IMR-90 (cell line): ENCODE results near the gene CSDE1. TPM values are rescaled to one million over a fixed set of nuclear protein-coding genes. Genes with fewer than 3 reads are reported as not detected.

Source experiments
- ATAC-seq: fragments of 200-7000 bp; cut with Tn5 transposase; 2 replicates; pipeline ENCODE4 v1.9.1; 2020; ENCODE audit warnings: low read depth, mild to moderate bottlenecking, moderate library complexity
- BruUV-seq: library from RNA; stranded (reverse); fragments of 400-500 nt; replicated peaks from 2 replicates; lab custom pipeline; 2021; lab: Mats Ljungman, UMichigan
- CTCF ChIA-PET: fragments of 300-600 bp; formaldehyde crosslinking; extraction: SDS; loops from one replicate; lab custom pipeline; 2021; ENCODE audit warnings: antibody characterized with exemption; lab: Yijun Ruan, JAX
- POLR2A ChIA-PET: fragments of 300-600 bp; sonication (Branson Sonifier 250); formaldehyde crosslinking; loops from one replicate; lab custom pipeline; 2022; ENCODE audit warnings: antibody characterized with exemption; ENCODE audit not compliant: unreplicated experiment; lab: Charles Lee
- DNase-seq: peaks from one replicate; pipeline ENCODE4 v3.0.0; 2013
- H2AFZ ChIP-seq: replicated peaks from 2 replicates; pipeline ENCODE3; 2013; ENCODE audit warnings: low read length, mild to moderate bottlenecking; ENCODE audit not compliant: poor library complexity
- H2AK5ac ChIP-seq: 2 replicates; pipeline ENCODE4 v1.6.1; 2013; ENCODE audit warnings: low read depth, low read length, inconsistent platforms
- H2AK9ac ChIP-seq: replicated peaks from 2 replicates; pipeline ENCODE3; 2013; ENCODE audit warnings: mild to moderate bottlenecking, low read depth, low read length, moderate library complexity; ENCODE audit not compliant: poor library complexity
- H2BK120ac ChIP-seq: 2 replicates; pipeline ENCODE4 v1.6.1; 2013; ENCODE audit warnings: low read depth, low read length, inconsistent platforms
- H2BK15ac ChIP-seq: 3 replicates; pipeline ENCODE4 v1.6.1; 2013; ENCODE audit warnings: low read depth, low read length, inconsistent platforms
- H2BK20ac ChIP-seq: 2 replicates; pipeline ENCODE4 v1.6.1; 2013; ENCODE audit warnings: low read depth, mild to moderate bottlenecking, inconsistent platforms, low read length, moderate library complexity
- H2BK5ac ChIP-seq: 2 replicates; pipeline ENCODE4 v1.6.1; 2013; ENCODE audit warnings: mild to moderate bottlenecking, low read depth, low read length, inconsistent platforms; ENCODE audit not compliant: poor library complexity, severe bottlenecking
- H3K14ac ChIP-seq: replicated peaks from 2 replicates; pipeline ENCODE4 v1.6.1; 2013; ENCODE audit warnings: low read depth, low read length, inconsistent platforms
- H3K18ac ChIP-seq: 2 replicates; pipeline ENCODE4 v1.6.1; 2013; ENCODE audit warnings: low read depth, low read length, control low read depth
- H3K23ac ChIP-seq: 2 replicates; pipeline ENCODE4 v1.6.1; 2013; ENCODE audit warnings: low read depth, low read length, inconsistent platforms
- H3K27ac ChIP-seq: 2 replicates; pipeline ENCODE4 v1.5.1; 2013; ENCODE audit warnings: mild to moderate bottlenecking, control low read depth, low read length; ENCODE audit not compliant: insufficient read depth
- H3K27me3 ChIP-seq: 2 replicates; pipeline ENCODE4 v1.6.1; 2013; ENCODE audit warnings: low read length; ENCODE audit not compliant: control insufficient read depth, insufficient read depth
- H3K36me3 ChIP-seq: 2 replicates; pipeline ENCODE4 v1.6.1; 2013; ENCODE audit warnings: low read length, mixed read lengths; ENCODE audit not compliant: control insufficient read depth, insufficient read depth
- H3K4ac ChIP-seq: 2 replicates; pipeline ENCODE4 v1.6.1; 2013; ENCODE audit warnings: low read depth, low read length, inconsistent platforms
- H3K4me1 ChIP-seq: 2 replicates; pipeline ENCODE4 v1.6.1; 2013; ENCODE audit warnings: low read length, mixed read lengths; ENCODE audit not compliant: control insufficient read depth, insufficient read depth
- H3K4me2 ChIP-seq: 2 replicates; pipeline ENCODE4 v1.6.1; 2013; ENCODE audit warnings: low read depth, mild to moderate bottlenecking, control low read depth, low read length, moderate library complexity
- H3K4me3 ChIP-seq: 2 replicates; pipeline ENCODE4 v1.5.1; 2013; ENCODE audit warnings: low read depth, mild to moderate bottlenecking, control low read depth, low read length, moderate library complexity; ENCODE audit not compliant: insufficient read depth
- H3K56ac ChIP-seq: 2 replicates; pipeline ENCODE4 v1.6.1; 2013; ENCODE audit warnings: low read length, inconsistent platforms; ENCODE audit not compliant: insufficient read depth; ENCODE audit errors: extremely low read depth
- H3K79me1 ChIP-seq, 2 experiments: 2 replicates each; pipeline ENCODE4 v1.6.1; 2013; ENCODE audit warnings: low read length in 2 of 2, inconsistent platforms in 1 of 2, low read depth in 1 of 2
- H3K9ac ChIP-seq: 2 replicates; pipeline ENCODE4 v1.6.1; 2013; ENCODE audit warnings: low read depth, low read length, control low read depth
- H3K9me1 ChIP-seq: 2 replicates; pipeline ENCODE4 v1.6.1; 2013; ENCODE audit warnings: low read length, inconsistent platforms; ENCODE audit not compliant: insufficient read depth
- H3K9me3 ChIP-seq: 2 replicates; pipeline ENCODE4 v1.6.1; 2013; ENCODE audit warnings: low read length; ENCODE audit not compliant: control insufficient read depth, insufficient read depth
- H4K20me1 ChIP-seq: 2 replicates; pipeline ENCODE4 v1.6.1; 2013; ENCODE audit warnings: low read length, inconsistent platforms; ENCODE audit not compliant: insufficient read depth
- H4K5ac ChIP-seq: 2 replicates; pipeline ENCODE4 v1.6.1; 2013; ENCODE audit warnings: mild to moderate bottlenecking, low read depth, low read length, control low read depth
- H4K8ac ChIP-seq, 2 experiments: 2 replicates each; pipeline ENCODE4 v1.6.1; 2013; ENCODE audit warnings: low read depth in 2 of 2, low read length in 2 of 2, control low read depth in 1 of 2, inconsistent platforms in 1 of 2
- H4K91ac ChIP-seq: 2 replicates; pipeline ENCODE4 v1.6.1; 2013; ENCODE audit warnings: low read depth, low read length, inconsistent platforms; ENCODE audit not compliant: insufficient read depth
- CHD1 ChIP-seq: IDR thresholded peaks from 2 replicates; pipeline ENCODE4 v1.6.1; 2012; ENCODE audit warnings: low read depth, low read length, improper control_type of control experiment
- ELK1 ChIP-seq: fragments of 150-350 bp; IDR thresholded peaks from 2 replicates; pipeline ENCODE4 v1.6.1; 2016; ENCODE audit warnings: low read depth, mild to moderate bottlenecking, low read length, moderate library complexity, borderline replicate concordance
- MXI1 ChIP-seq: IDR thresholded peaks from 2 replicates; pipeline ENCODE4 v1.6.1; 2012; ENCODE audit warnings: low read depth, mild to moderate bottlenecking, low read length, moderate library complexity, borderline replicate concordance
- POLR2A ChIP-seq: IDR thresholded peaks from 2 replicates; pipeline ENCODE4 v1.6.1; 2012; ENCODE audit warnings: mild to moderate bottlenecking, low read depth, low read length
- RAD21 ChIP-seq: IDR thresholded peaks from 2 replicates; pipeline ENCODE4 v1.6.1; 2012; ENCODE audit warnings: low read length, improper control_type of control experiment
- RCOR1 ChIP-seq: IDR thresholded peaks from 2 replicates; pipeline ENCODE4 v1.6.1; 2012; ENCODE audit warnings: mild to moderate bottlenecking, low read length, improper control_type of control experiment; ENCODE audit not compliant: insufficient replicate concordance
- WGBS, 2 experiments: methylation state at CpG; one replicate each; pipeline versions ENCODE4 v1.1.5 to v1.1.7; 2013; ENCODE audit warnings: missing lambda C conversion rate in 2 of 2; ENCODE audit not compliant: insufficient read length in 1 of 2; ENCODE audit errors: extremely low coverage in 2 of 2; 5-methylcytosine and 5-hydroxymethylcytosine counted together
- dilution Hi-C: fragments of 300-500 bp; cut with HindIII; formaldehyde crosslinking; loops from one replicate; pipeline ENCODE4 v1.14.3; 2018; ENCODE audit warnings: low sequenced_read_pairs; ENCODE audit not compliant: unreplicated experiment
- in situ Hi-C: fragments of 300-500 bp; cut with MboI; formaldehyde crosslinking; loops from 3 replicates; pipeline ENCODE4 v1.14.3; 2019; ENCODE audit warnings: low sequenced_read_pairs, inconsistent platforms, mixed read lengths
- intact Hi-C: fragments of 100-400 bp; cut with micrococcal nuclease; formaldehyde crosslinking; loops from 2 replicates; pipeline ENCODE4 v1.10.0; 2022
- polyA plus RNA-seq, 3 experiments: library from polyadenylated mRNA; depleted of rRNA; stranded (reverse); fragments of >200 nt; gene quantifications; 2 replicates each; pipeline ENCODE4 v1.2.3, GENCODE V29; 2012; ENCODE audit warnings: low replicate concordance in 1 of 3
- total RNA-seq: library from RNA; depleted of rRNA; stranded (reverse); fragments of >200 nt; gene quantifications from 2 replicates; pipeline ENCODE4 v1.2.3, GENCODE V29; 2012
- TF ChIP-seq, protein P1 (sequence below): fragments of 150-350 bp; IDR thresholded peaks from 2 replicates; pipeline ENCODE4 v1.6.1; 2017; ENCODE audit warnings: mild to moderate bottlenecking, antibody characterized with exemption, low read length, low read depth

The CSDE1 gene
- total and polyA plus RNA-seq, 2 of the 4 experiments (the other 2 are of a cell fraction), result 190 to 879 TPM

GRCh38 chr1:114691061-114691460, 66.7 kb downstream of the CSDE1 start:
- POLR2A ChIA-PET, result no interaction called here
- H2AK9ac ChIP-seq, result no peak overlapping the region
- H3K9ac ChIP-seq, result no peak overlapping the region
- H3K27me3 ChIP-seq, result peaks cover 14% of the 10 kb centered on the region
- no peak overlapping the region for H2AK5ac ChIP-seq
- no peak overlapping the region for H4K8ac ChIP-seq
- H3K23ac ChIP-seq, result no peak overlapping the region
- DNase-seq (no peak), ATAC-seq (no peak)
- no peak overlapping the region for H2BK15ac ChIP-seq
- no peaks in the 10 kb centered on the region for H3K9me3 ChIP-seq
- whole genome bisulfite sequencing, 2 experiments, result no CpG with 5 or more reads among the region's 2 CpGs
- CTCF ChIA-PET, result no interaction called here
- H3K14ac ChIP-seq, result no peak overlapping the region
- TF ChIP-seq POLR2A (no peak), ELK1 (no peak), RCOR1 (no peak), RAD21 (no peak), CHD1 (no peak), MXI1 (no peak)
- TF ChIP-seq, protein P1, sequence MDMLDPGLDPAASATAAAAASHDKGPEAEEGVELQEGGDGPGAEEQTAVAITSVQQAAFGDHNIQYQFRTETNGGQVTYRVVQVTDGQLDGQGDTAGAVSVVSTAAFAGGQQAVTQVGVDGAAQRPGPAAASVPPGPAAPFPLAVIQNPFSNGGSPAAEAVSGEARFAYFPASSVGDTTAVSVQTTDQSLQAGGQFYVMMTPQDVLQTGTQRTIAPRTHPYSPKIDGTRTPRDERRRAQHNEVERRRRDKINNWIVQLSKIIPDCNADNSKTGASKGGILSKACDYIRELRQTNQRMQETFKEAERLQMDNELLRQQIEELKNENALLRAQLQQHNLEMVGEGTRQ, result no peak
- no peak overlapping the region for H3K18ac ChIP-seq
- no peaks in the 10 kb centered on the region for H3K36me3 ChIP-seq
- H3K27ac ChIP-seq, result no peak overlapping the region
- dilution Hi-C loops, result no loop called here
- no peak overlapping the region for H2BK120ac ChIP-seq
- H3K4ac ChIP-seq, result no peak overlapping the region
- in situ Hi-C loops, result no loop called here
- no peak overlapping the region for H2BK5ac ChIP-seq
- no peaks in the 10 kb centered on the region for H3K9me1 ChIP-seq
- no peak overlapping the region for H4K91ac ChIP-seq
- BruUV-seq, result no TSS peak
- intact Hi-C loops, result no loop called here
- no peak overlapping the region for H2BK20ac ChIP-seq
- H3K56ac ChIP-seq, result no peak overlapping the region
- H3K4me1 ChIP-seq, result no peaks in the 10 kb centered on the region
- H2AFZ ChIP-seq, result no peak overlapping the region
- H3K79me1 ChIP-seq, result no peaks in the 10 kb centered on the region
- no peak overlapping the region for H3K4me3 ChIP-seq
- no peak overlapping the region for H4K5ac ChIP-seq
- no peak overlapping the region for H3K4me2 ChIP-seq
- no peaks in the 10 kb centered on the region for H4K20me1 ChIP-seq
